HG02981 (cell line): ENCODE measurements around the gene TMTC3.
"Not testable (repeated sequence)": the region's sequence is repeated elsewhere in the genome, so short reads cannot be mapped to it uniquely, and the experiment has no call there.

ENCODE experiments used
- ATAC-seq: cut with Tn5 transposase; IDR thresholded peaks from one replicate; pipeline ENCODE4 v1.9.1; 2021; ENCODE audit warnings: mild to moderate bottlenecking, moderate library complexity; ENCODE audit not compliant: unreplicated experiment

Gene TMTC3

GRCh38 chr12:88141774-88142609, at the start of gene TMTC3, which contains the start of gene CEP290:
TMTC3 (plus strand) TSS chr12:88142307; CDS start chr12:88148316, 6,009 bp downstream.
CEP290 (minus strand) TSS chr12:88142088; CDS start chr12:88141307, 781 bp downstream.
- ATAC-seq: peak; percentile 95

DNA sequence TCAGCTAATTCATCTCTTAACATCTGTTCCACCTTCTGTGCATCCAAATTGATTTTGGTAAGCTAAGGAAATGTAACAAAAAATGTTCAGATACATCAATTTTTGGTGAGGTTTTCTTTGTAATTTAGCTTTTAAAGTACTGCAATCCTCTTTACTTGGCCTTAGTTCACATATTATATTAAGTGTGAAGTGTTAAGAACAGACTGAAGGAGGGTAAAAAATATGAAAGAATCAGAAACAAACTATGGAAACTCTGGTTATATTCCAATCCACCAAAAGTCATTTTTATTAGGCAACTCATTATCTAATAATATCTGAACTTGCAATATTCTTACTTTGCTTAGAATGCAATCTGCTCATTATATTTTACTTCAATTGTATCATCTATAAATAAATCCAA, 49.3 kb upstream of the TMTC3 start:
- ATAC-seq: no peak

DNA sequence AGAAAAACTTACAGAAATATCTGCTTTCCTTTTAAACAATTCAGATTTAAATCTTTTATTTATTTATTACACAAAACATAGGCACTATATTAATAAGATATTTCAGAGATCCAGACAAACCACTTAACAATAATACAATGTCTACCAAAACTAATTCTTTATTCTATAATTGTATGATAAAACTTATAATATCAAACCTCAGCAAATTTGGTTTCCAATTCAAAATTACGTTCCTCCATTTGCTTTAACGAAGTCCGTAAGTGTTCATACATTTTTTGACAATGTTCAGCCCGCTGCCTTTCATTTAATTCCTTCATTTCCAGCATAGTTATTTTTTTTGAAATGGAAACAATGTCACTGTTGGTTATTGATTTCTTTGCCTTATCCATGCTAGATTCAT, 48.5 kb upstream of the TMTC3 start:
- no peak for ATAC-seq

DNA sequence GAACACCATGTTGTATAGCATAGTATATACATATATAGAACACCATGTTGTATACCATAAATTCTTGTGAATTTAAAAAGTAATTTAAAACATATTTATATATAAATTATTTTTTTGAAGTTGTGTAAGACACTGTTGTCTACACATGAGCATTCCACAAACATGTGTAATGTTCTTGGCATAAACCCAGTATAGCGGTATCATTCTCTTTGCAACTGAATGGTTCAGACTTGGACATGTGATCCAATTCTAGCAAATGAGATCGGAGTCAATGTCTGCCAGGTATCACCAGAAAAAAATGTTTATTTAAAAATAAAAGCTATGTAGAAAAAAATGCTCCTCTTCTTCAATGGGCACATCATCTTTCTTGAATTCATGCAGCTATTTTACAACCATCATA, 34.1 kb upstream of the TMTC3 start:
- no peak for ATAC-seq

DNA sequence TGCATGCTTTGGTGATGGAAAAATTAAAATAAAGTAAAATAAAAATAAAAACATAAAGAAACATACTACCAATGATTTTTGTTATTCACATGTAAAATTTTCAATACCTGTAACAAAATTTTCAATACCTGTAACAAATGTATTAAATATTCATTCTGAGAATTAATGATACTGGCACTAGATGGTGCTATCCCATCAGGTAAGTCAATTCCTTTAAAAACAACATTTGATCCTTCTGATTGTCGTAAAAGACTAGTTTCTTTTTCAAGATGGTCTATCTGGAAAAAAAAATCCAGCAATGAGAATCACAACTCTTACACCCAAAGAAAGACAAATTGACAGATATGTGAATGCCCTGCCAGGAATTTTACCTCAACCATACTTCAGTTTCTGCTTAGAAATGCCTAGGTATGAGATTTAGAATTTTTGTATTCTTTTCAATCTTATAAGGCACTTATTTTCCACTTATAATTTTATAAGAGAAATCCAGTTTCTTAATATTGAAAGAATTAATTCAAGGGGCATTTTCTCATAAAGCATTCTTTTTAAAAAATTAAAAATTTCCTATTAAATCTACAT, 30.9 kb upstream of the TMTC3 start:
- ATAC-seq: peak; percentile 61

DNA sequence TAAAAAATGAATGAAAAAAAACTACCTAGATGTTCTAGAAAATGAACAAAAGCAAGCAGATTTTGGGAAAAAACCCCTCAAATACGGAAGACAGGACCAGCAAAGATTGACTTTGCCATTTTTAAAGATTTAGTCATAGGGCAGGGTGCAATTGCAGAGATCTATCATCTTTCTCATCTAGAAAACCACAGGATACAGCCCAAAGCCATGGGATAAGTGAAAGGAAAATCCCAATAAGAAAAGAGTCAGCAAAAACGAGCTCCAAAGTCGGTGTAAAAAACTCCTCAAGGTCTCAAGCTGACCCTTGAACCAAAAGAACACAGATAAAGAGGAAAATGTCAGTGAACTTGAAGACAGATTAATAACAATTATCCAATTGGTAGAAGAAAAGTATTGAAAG, 28.2 kb upstream of the TMTC3 start:
- no peak for ATAC-seq

- ATAC-seq: no peak
Observed at GRCh38 chr12:88122666-88123065, 19.4 kb upstream of the TMTC3 start.

DNA sequence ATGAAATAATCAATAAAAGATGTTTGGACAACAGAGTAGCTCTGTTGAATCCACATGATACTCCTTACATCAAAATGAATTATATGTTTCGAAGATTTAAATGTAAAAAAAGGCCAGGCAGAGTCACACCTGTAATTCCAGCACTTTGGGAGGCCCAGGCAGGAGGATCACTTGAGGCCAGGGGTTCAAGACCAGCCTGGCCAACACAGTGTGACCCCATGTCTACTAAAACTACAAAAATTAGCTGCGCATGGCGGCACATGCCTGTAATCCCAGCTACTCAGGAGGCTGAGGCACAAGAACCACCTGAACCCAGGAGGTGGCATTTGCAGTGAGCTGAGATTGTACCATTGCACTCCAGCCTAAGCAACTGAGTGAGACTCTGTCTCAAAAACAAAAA, 15.0 kb upstream of the TMTC3 start:
- ATAC-seq: no peak

DNA sequence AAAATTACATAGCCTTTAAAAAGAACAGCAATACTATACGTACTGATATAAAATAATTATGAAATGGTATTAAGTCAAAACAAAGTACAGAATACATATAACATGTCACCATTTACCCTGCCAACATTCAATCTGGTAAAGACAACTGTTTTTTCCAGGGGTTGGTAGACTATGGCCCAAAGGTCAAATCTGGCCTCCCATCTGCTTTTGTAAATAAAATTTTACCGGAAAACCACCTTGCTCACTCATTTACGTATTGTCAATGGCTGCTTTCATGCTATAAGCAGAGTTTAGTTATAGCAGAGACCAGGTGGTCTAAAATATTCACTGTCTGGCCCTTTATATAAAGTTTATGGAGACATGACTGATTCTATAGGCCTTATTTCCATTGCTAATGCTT, 14.3 kb upstream of the TMTC3 start:
- no peak for ATAC-seq

DNA sequence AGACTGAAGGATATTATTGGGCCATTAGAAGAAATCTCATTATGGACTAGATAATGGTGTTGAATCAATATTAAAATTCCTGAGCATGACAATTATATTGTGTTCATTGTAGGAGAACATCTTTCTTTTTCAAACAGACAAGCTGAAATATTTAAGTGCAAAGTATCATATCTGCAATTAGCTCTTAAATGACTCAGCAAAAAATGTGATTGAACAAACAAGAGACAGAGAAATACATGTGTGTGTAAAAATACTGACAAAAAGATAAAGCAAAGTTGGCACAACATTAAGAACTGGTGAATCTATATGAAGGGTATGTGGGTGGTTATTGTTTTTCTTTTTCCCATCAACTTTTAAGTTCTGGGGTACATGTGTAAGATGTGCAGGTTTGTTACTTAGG, 9.7 kb upstream of the TMTC3 start:
- ATAC-seq: no peak

DNA sequence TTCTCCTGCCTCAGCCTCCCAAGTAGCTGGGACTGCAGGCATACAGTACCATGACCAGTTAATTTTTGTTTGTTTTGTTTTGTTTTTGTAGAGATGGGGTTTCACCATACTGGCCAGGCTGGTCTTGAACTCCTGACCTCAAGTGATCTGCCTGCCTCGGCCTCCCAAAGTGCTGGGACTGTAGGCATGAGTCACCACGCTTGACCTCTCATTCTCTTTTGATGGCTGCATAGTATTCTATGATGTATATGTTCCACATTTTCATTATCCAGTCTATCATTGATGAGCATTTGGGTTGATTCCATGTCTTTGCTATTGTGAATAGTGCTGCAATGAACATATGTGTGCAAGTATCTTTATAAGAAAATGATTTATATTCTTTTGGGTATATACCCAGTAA, 8.9 kb upstream of the TMTC3 start:
- not testable (repeated sequence) for ATAC-seq

- not testable (repeated sequence) for ATAC-seq
Observed at GRCh38 chr12:88139711-88140110, 2.4 kb upstream of the TMTC3 start.

- no peak for ATAC-seq
Observed at GRCh38 chr12:88141425-88141773, 708 bp upstream of the TMTC3 start.

DNA sequence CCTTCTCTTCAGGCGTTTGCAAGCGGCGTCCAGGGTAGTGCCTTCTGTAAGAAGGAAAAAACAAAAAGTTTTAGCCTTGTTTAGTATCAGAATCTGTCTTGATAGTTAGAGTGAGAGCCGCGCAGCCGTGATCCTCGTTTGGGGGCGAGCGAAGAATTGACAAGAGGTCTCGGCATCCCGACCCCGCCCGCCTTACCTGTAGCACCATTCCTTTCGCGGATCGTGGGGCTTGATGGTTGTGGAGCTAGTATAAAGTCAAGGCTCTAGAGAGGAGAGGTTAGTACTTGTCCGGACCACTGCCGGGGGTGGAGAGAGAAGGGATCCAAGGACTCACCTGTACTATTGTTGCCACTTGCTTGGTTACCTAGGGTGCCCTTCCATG, 494 bp downstream of the TMTC3 start:
- peak; percentile 2 for ATAC-seq

DNA sequence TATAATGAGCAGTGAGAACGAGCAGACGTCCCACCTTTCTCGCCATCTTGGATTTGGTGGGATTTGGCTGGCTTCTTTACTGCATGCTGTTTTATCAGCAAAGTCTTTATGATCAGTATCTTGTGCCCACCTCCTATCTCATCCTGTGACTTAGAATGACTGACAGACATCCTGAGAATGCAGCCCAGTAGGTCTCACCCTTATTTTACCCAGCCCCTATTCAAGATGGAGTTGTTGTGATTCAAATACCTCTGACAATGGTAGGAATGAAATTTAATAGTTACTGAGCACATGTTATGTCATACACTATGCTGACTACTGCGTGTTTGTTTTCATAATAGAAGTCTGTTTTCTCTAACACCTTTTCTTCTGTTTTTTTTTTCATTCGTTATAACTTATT, 1.9 kb downstream of the TMTC3 start:
- ATAC-seq: no peak

DNA sequence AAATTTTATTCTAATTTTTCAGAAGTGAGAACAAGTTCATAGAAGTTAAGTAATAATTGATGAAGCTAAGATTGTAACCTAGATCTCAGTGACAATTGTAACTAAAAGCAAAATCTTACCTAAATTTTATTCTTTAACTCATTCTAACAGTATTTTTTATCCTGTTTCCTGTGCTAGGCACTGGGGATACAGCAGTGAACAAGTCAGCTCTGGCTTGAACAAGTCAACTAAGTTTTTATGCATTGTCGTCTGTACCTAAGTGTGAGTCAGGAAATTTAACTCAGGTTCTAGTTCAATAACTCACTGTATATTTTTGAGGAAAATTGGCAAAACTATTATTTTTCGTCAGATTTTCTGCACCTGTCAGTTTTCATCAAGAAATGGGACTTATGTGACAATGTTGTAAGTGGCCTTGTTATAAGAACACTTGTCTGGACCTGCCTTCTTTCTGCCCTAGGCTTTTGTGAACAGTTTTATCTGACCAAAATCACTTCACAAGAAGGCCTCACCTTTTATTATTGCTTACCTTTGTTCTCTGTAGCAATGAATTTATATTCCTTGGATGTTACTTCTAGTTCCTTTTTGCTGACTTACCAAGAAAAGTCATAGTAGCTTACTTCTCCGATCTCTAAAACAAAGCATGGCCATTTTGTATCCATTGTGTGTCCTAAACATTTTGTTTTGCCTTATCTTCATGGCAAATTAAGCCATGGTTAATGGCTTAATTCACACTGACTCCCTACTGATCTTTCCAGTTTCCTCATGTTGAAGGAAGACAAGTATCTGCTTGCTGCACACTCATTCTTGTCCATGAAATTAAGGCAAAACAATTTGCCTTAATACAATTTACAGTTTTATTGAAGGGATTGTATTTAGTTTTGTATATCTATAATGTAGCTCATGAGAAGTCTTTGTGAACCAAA, 2.7 kb downstream of the TMTC3 start:
- ATAC-seq: no peak

- ATAC-seq: no peak
Observed at GRCh38 chr12:88145567-88146505, 3.7 kb downstream of the TMTC3 start.

DNA sequence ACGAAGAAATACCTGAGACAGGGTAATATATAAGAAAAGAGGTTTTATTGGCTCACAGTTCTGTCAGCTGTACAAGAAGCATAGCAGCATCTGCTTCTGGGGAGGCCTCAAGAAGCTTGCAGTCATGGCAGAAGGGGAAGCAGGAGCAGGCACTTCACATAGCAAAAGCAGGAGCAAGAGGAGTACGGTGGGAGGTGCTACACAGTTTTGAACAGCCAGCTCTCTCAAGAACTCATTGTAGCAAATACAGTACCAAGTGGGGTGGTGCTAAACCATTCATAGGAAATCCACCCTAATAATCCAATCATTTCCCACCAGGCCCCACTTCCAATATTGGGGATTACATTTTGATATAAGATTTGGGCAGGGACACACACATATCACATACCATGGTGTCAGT, 8.0 kb downstream of the TMTC3 start:
- ATAC-seq: no peak

GRCh38 chr12:88153959-88154358, 11.9 kb downstream of the TMTC3 start:
- no peak for ATAC-seq

- no peak for ATAC-seq
Observed at GRCh38 chr12:88156075-88156654, 14.1 kb downstream of the TMTC3 start.
